Activated T-cell treated with anti-CD3 and anti-CD28 coated beads, Interleukin-2, amount 50 U/mL, for 72 hours (primary cell): Measurements from ENCODE around the gene KIAA1217. TPM values are rescaled to one million over a fixed set of nuclear protein-coding genes. Genes with fewer than 3 reads are reported as not detected.

Source experiments
- ATAC-seq, 2 donors: fragments of 150-1000 bp; cut with Tn5 transposase; replicated peaks in 1 of 2; 2 replicates each; pipeline ENCODE4 v1.10.0; 2021; ENCODE audit warnings: moderate library complexity in 2 of 2, mild to moderate bottlenecking in 1 of 2
- DNase-seq, 2 donors: peaks; one replicate each; pipeline ENCODE4 v3.0.0; 2021 to 2022; ENCODE audit warnings: mixed read lengths in 1 of 2
- H3K27ac Mint-ChIP-seq: one replicate; pipeline ENCODE4 v1.8.0; 2022; ENCODE audit warnings: mild to moderate bottlenecking, moderate library complexity, mixed read lengths
- H3K27me3 Mint-ChIP-seq: one replicate; pipeline ENCODE4 v1.8.0; 2022; ENCODE audit warnings: low read depth, mixed read lengths
- H3K36me3 Mint-ChIP-seq, 2 donors: one replicate each; pipeline ENCODE4 v1.8.0; 2022; ENCODE audit warnings: mixed read lengths in 2 of 2, mild to moderate bottlenecking in 1 of 2; ENCODE audit not compliant: insufficient read depth in 2 of 2
- H3K4me1 Mint-ChIP-seq: one replicate; pipeline ENCODE4 v1.8.0; 2022; ENCODE audit warnings: low read depth, mixed read lengths
- H3K4me3 Mint-ChIP-seq, 2 donors: one replicate each; pipeline ENCODE4 v1.8.0; 2022; ENCODE audit warnings: mild to moderate bottlenecking in 2 of 2, mixed read lengths in 2 of 2, moderate library complexity in 2 of 2
- H3K9me3 Mint-ChIP-seq, 2 donors: one replicate each; pipeline ENCODE4 v1.8.0; 2022; ENCODE audit warnings: mixed read lengths in 2 of 2
- total RNA-seq, 2 donors: library from RNA; stranded (reverse); gene quantifications; one replicate each; pipeline ENCODE4 v1.2.3, GENCODE V29; 2022

Gene KIAA1217
- total RNA-seq, 2 donors from 2014 or later = 0.60 to 0.84 TPM

DNA sequence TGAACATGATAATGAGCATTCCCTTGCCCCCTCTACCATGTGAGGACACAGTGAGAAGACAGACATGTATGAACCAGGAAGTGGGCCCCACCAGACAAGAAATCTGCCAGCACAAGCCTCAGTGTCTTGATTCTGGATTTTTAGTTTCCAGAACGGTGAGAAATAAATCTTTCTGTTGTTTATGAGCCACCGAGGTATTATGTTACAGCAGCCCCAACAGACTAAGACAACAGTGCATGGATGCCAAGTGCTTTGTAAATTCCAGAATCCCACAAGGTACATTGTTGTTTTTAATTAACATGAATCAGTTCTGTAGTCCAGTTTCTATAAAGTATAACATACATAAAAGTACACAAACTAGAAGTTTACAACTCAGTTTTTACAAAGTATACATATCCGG lies 352.5 kb downstream of the KIAA1217 start:
- Mint-ChIP-seq H3K4me1 (peaks cover 5% of the 10 kb centered on the region), H3K27me3 (peaks cover 5% of the 10 kb centered on the region), H3K9me3 (no peaks in the 10 kb centered on the region), H3K4me3 (no peak overlapping the region), H3K27ac (no peak overlapping the region), H3K36me3 (no peaks in the 10 kb centered on the region)
- ATAC-seq (no peak), DNase-seq (no peak)

DNA sequence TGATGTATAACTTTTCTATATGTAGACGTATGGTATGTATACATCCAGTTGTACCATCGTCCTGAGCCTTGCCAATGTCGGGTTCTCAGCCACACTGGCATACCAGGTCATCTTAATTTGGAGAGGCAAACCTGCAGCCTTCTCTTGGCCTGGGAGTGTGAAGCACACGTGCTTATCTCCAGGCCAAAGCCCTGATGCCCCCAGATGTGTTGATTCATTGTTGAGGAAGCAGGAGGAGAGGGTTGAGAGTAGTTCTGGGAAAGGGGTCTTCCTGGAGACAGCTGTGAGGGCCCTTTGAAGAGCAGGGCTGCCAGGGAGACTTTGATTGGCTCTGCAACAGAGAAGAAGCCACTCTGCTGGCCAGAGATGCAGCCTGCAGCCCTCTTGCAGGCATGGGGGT lies 359.1 kb downstream of the KIAA1217 start:
- H3K27me3 Mint-ChIP-seq = peaks cover 15% of the 10 kb centered on the region

GRCh38 chr10:24569330-24569796 lies 360.4 kb downstream of the KIAA1217 start:
- Mint-ChIP-seq H3K27ac (no peak overlapping the region), H3K36me3 (no peaks in the 10 kb centered on the region), H3K27me3 (peaks cover 15% of the 10 kb centered on the region), H3K4me3 (no peak overlapping the region), H3K4me1 (peaks cover under 1% of the 10 kb centered on the region), H3K9me3 (no peaks in the 10 kb centered on the region)
- DNase-seq = no peak
- no peak for ATAC-seq

More for the DNA sequence above, 359.1 kb downstream of the KIAA1217 start:
- Mint-ChIP-seq H3K9me3 (no peaks in the 10 kb centered on the region), H3K4me3 (no peak overlapping the region), H3K27ac (no peak overlapping the region), H3K36me3 (no peaks in the 10 kb centered on the region), H3K4me1 (no peaks in the 10 kb centered on the region)
- DNase-seq (no peak), ATAC-seq (no peak)

- Mint-ChIP-seq H3K4me1 (peaks cover 7% of the 10 kb centered on the region), H3K36me3 (no peaks in the 10 kb centered on the region), H3K27me3 (peaks cover 16% of the 10 kb centered on the region), H3K27ac (no peak overlapping the region), H3K9me3 (no peaks in the 10 kb centered on the region), H3K4me3 (no peak overlapping the region)
- no peak for ATAC-seq
- no peak for DNase-seq
Observed at GRCh38 chr10:24569828-24570657, 361.1 kb downstream of the KIAA1217 start.

- peaks cover 21% of the 10 kb centered on the region for H3K27me3 Mint-ChIP-seq
- no peak overlapping the region for H3K4me3 Mint-ChIP-seq
- DNase-seq (no peak), ATAC-seq (no peak)
- H3K4me1 Mint-ChIP-seq = peaks cover 12% of the 10 kb centered on the region
- H3K27ac Mint-ChIP-seq = no peak overlapping the region
- no peaks in the 10 kb centered on the region for H3K9me3 Mint-ChIP-seq
- no peaks in the 10 kb centered on the region for H3K36me3 Mint-ChIP-seq
Observed at GRCh38 chr10:24570658-24571426, 361.9 kb downstream of the KIAA1217 start.

- no peak for ATAC-seq
- H3K9me3 Mint-ChIP-seq = no peaks in the 10 kb centered on the region
- peaks cover 21% of the 10 kb centered on the region for H3K27me3 Mint-ChIP-seq
- no peaks in the 10 kb centered on the region for H3K36me3 Mint-ChIP-seq
- peaks cover 12% of the 10 kb centered on the region for H3K4me1 Mint-ChIP-seq
- no peak for DNase-seq
- H3K4me3 Mint-ChIP-seq = no peak overlapping the region
- H3K27ac Mint-ChIP-seq = no peak overlapping the region
Observed at GRCh38 chr10:24571870-24572450, 363.0 kb downstream of the KIAA1217 start.

GRCh38 chr10:24574161-24574560 lies 365.2 kb downstream of the KIAA1217 start:
- no peaks in the 10 kb centered on the region for H3K9me3 Mint-ChIP-seq
- peaks cover 12% of the 10 kb centered on the region for H3K4me1 Mint-ChIP-seq
- no peak overlapping the region for H3K4me3 Mint-ChIP-seq
- ATAC-seq = no peak
- no peak overlapping the region for H3K27ac Mint-ChIP-seq
- no peak for DNase-seq
- peaks cover 27% of the 10 kb centered on the region for H3K27me3 Mint-ChIP-seq
- H3K36me3 Mint-ChIP-seq = no peaks in the 10 kb centered on the region

GRCh38 chr10:24574578-24575155 lies 365.7 kb downstream of the KIAA1217 start:
- Mint-ChIP-seq H3K27me3 (peaks cover 27% of the 10 kb centered on the region), H3K27ac (no peak overlapping the region), H3K9me3 (no peaks in the 10 kb centered on the region), H3K36me3 (no peaks in the 10 kb centered on the region), H3K4me3 (no peak overlapping the region), H3K4me1 (peaks cover 12% of the 10 kb centered on the region)
- ATAC-seq (peak in 1 of 2 donors; percentile 36), DNase-seq (no peak)

GRCh38 chr10:24575481-24576002 lies 366.6 kb downstream of the KIAA1217 start:
- peaks cover 23% of the 10 kb centered on the region for H3K27me3 Mint-ChIP-seq
- DNase-seq = no peak
- H3K36me3 Mint-ChIP-seq = no peaks in the 10 kb centered on the region
- H3K27ac Mint-ChIP-seq = no peak overlapping the region
- peak overlapping the region in 1 of 2 donors; percentile 61 for H3K4me3 Mint-ChIP-seq
- no peaks in the 10 kb centered on the region for H3K9me3 Mint-ChIP-seq
- ATAC-seq = peak in 1 of 2 donors; percentile 20
- peaks cover 12% of the 10 kb centered on the region for H3K4me1 Mint-ChIP-seq

DNA sequence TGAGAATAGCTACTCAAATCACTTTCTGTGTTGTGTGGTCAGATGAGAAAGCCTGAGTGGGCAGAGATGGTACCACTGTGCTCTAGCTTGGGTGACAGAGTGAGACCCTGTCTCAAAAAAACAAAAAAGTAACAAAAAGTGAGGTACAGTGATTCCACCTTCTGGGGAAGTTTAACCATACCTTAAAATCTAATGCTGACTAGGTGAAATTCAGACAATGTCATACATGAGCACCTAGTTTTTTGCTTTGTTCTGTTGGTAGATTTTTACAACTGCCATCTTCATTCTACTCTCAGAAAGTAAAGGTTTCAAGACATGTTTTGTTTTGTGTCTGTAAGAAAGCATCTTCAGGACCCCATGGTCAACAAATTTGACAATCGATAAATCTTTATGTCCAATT lies 370.5 kb downstream of the KIAA1217 start:
- H3K4me3 Mint-ChIP-seq = no peak overlapping the region
- no peak overlapping the region for H3K27ac Mint-ChIP-seq
- H3K9me3 Mint-ChIP-seq = no peaks in the 10 kb centered on the region

GRCh38 chr10:24579906-24580305 lies 371.0 kb downstream of the KIAA1217 start:
- H3K4me1 Mint-ChIP-seq = peaks cover 7% of the 10 kb centered on the region
- DNase-seq = no peak
- peaks cover 0 to 2% of the 10 kb centered on the region in 2 donors for H3K36me3 Mint-ChIP-seq
- peaks cover 12% of the 10 kb centered on the region for H3K27me3 Mint-ChIP-seq
- H3K9me3 Mint-ChIP-seq = no peaks in the 10 kb centered on the region
- H3K27ac Mint-ChIP-seq = no peak overlapping the region
- ATAC-seq = no peak
- no peak overlapping the region for H3K4me3 Mint-ChIP-seq

More for the DNA sequence above, 370.5 kb downstream of the KIAA1217 start:
- peaks cover 11% of the 10 kb centered on the region for H3K4me1 Mint-ChIP-seq
- ATAC-seq (no peak), DNase-seq (no peak)
- H3K36me3 Mint-ChIP-seq = peaks cover 0 to 2% of the 10 kb centered on the region in 2 donors
- peaks cover 12% of the 10 kb centered on the region for H3K27me3 Mint-ChIP-seq

DNA sequence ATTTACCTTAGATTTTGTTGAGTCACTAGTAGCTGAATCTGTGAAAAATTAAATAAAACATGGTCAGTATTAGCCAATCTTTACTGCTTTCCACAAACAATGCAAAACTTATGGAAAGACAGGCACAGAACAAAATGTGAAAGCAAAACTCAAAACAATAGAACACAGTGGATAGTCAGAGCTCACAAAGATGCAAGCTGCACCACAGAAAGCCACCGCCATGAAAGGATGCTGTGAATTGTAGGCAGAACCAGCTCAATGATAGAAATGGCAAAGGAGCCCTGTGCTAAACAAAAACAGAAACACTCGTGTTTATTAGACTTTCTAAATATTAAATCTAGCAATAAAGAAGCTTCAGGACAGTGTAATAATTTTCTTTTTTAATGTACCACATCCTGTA lies 380.3 kb downstream of the KIAA1217 start:
- DNase-seq (no peak), ATAC-seq (no peak)
- Mint-ChIP-seq H3K27ac (no peak overlapping the region), H3K36me3 (peaks cover 6 to 12% of the 10 kb centered on the region in 2 donors), H3K27me3 (no peaks in the 10 kb centered on the region), H3K9me3 (no peaks in the 10 kb centered on the region), H3K4me3 (no peak overlapping the region), H3K4me1 (peaks cover 13% of the 10 kb centered on the region)
